ENCODE data around the gene EPRS1. TPM values are rescaled to one million over a fixed set of nuclear protein-coding genes. Genes with fewer than 3 reads are reported as not detected.

EPRS1 gene
- total and polyA plus RNA-seq, 2 of the 13 experiments (the other 11 are each of a cell fraction or from before 2014, with no cell fraction given), result 86.1 to 124 TPM

GRCh38 chr1:220094016-220094911 is 48.0 kb upstream of the EPRS1 start, which contains the start of gene IARS2 (continued):
- TF ChIP-seq ZNF891 (CRISPR knock-in tag; IDR thresholded peaks at IDR 0.05), result peak; percentile 81; the same call in 1 of the 2 replicates
- 0 out of 2 replicates have a peak, but pooled peaks have one; percentile 44 for TF ChIP-seq ZNF777 (CRISPR knock-in tag; IDR thresholded peaks at IDR 0.05)
- TF ChIP-seq PAX8 (CRISPR knock-in tag; IDR thresholded peaks at IDR 0.05; ENCODE audit: borderline replicate concordance), result 0 out of 2 replicates have a peak, but pooled peaks have one; percentile 84
- peak; percentile 68; the same call in 1 of the 2 replicates for TF ChIP-seq NR0B2 (CRISPR knock-in tag; IDR thresholded peaks at IDR 0.05)
- TF ChIP-seq ZNF33B (CRISPR knock-in tag; IDR thresholded peaks at IDR 0.05), result 0 out of 2 replicates have a peak, but pooled peaks have one; percentile 52
- peak; percentile 83; the same call in 1 of the 2 replicates for TF ChIP-seq MTERF4 (CRISPR knock-in tag; IDR thresholded peaks at IDR 0.05)
- TF ChIP-seq ZZZ3 (CRISPR knock-in tag; IDR thresholded peaks at IDR 0.05; ENCODE audit: borderline replicate concordance), result peak; percentile 34; the same call in 1 of the 2 replicates
- TF ChIP-seq EED (CRISPR knock-in tag; IDR thresholded peaks at IDR 0.05), result no peak
- 0 out of 2 replicates have a peak, but pooled peaks have one; percentile 24 for TF ChIP-seq MTA1 (CRISPR knock-in tag; IDR thresholded peaks at IDR 0.05; ENCODE audit: borderline replicate concordance)
- peak; percentile 82; the same call in 1 of the 2 replicates for TF ChIP-seq SRY (CRISPR knock-in tag; IDR thresholded peaks at IDR 0.05)
- no peak for TF ChIP-seq MYPOP (CRISPR knock-in tag; IDR thresholded peaks at IDR 0.05)
- TF ChIP-seq NR2C2 (CRISPR knock-in tag; IDR thresholded peaks at IDR 0.05; ENCODE audit: borderline replicate concordance), result 0 out of 2 replicates have a peak, but pooled peaks have one; percentile 36
- TF ChIP-seq CSRNP1 (CRISPR knock-in tag; IDR thresholded peaks at IDR 0.05), result peak; percentile 55; the same call in 1 of the 2 replicates
- TF ChIP-seq ZNF296 (CRISPR knock-in tag; conservative IDR thresholded peaks at IDR 0.05), result 0 out of 2 replicates have a peak, but pooled peaks have one; percentile 76
- TF ChIP-seq RFXAP (CRISPR knock-in tag; IDR thresholded peaks at IDR 0.05; ENCODE audit: borderline replicate concordance), result peak; percentile 44; the same call in 1 of the 2 replicates
- peak; percentile 62; the same call in 1 of the 3 replicates for TF ChIP-seq MXI1 (IDR thresholded peaks at IDR 0.05; ENCODE audit: borderline replicate concordance, low read depth, low read length)
- TF ChIP-seq ZNF281 (CRISPR knock-in tag; IDR thresholded peaks at IDR 0.05; ENCODE audit: borderline replicate concordance), result peak; percentile 76
- TF ChIP-seq ZNF280B (CRISPR knock-in tag; IDR thresholded peaks at IDR 0.05; ENCODE audit: borderline replicate concordance), result peak; percentile 85
